MM.1S (cell line): ENCODE data around the gene NLGN2.

Source experiments
- EZH2 ChIP-seq: fragments of 300-600 bp; sonication (generic); optimal IDR thresholded peaks from 2 replicates; pipeline ENCODE3; 2017; ENCODE audit warnings: low read depth, mild to moderate bottlenecking, antibody characterized with exemption, low read length, mixed read lengths
- TF ChIP-seq, protein P1 (sequence below): fragments of 300-600 bp; sonication (generic); IDR thresholded peaks from 2 replicates; pipeline ENCODE4 v1.5.1; 2016; ENCODE audit warnings: antibody characterized with exemption, low read length, mixed read lengths

DNA sequence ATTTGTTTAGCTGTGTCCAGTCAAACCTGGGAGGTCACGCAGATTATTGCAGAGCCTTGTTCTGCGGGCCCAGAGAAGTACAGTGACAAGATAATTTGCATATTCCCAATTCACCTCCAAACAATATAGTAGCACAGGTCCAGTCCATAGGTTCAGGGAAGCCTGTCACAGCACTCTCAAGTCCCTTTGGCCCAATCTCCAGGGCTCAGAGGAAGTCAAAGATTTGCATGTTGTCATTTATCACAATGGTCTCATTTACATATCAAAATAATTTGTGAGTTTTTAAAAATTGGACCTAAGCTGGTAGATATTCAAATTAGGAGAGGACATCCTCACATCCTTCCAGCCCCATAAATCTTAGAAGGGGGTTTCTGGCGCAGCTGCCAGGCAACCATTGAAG is 59.9 kb downstream of the NLGN2 start:
- TF ChIP-seq, protein P1, sequence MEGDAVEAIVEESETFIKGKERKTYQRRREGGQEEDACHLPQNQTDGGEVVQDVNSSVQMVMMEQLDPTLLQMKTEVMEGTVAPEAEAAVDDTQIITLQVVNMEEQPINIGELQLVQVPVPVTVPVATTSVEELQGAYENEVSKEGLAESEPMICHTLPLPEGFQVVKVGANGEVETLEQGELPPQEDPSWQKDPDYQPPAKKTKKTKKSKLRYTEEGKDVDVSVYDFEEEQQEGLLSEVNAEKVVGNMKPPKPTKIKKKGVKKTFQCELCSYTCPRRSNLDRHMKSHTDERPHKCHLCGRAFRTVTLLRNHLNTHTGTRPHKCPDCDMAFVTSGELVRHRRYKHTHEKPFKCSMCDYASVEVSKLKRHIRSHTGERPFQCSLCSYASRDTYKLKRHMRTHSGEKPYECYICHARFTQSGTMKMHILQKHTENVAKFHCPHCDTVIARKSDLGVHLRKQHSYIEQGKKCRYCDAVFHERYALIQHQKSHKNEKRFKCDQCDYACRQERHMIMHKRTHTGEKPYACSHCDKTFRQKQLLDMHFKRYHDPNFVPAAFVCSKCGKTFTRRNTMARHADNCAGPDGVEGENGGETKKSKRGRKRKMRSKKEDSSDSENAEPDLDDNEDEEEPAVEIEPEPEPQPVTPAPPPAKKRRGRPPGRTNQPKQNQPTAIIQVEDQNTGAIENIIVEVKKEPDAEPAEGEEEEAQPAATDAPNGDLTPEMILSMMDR: no peak
- no peak for TF ChIP-seq EZH2
